ENCODE measurements around the gene KCTD6. TPM values are rescaled to one million over a fixed set of nuclear protein-coding genes. Genes with fewer than 3 reads are reported as not detected.

The KCTD6 gene
- total RNA-seq (2022; extraction: Qiagen RNA extraction), result 6.2 to 9.8 TPM (median 7.5 TPM) in 5 replicates

DNA sequence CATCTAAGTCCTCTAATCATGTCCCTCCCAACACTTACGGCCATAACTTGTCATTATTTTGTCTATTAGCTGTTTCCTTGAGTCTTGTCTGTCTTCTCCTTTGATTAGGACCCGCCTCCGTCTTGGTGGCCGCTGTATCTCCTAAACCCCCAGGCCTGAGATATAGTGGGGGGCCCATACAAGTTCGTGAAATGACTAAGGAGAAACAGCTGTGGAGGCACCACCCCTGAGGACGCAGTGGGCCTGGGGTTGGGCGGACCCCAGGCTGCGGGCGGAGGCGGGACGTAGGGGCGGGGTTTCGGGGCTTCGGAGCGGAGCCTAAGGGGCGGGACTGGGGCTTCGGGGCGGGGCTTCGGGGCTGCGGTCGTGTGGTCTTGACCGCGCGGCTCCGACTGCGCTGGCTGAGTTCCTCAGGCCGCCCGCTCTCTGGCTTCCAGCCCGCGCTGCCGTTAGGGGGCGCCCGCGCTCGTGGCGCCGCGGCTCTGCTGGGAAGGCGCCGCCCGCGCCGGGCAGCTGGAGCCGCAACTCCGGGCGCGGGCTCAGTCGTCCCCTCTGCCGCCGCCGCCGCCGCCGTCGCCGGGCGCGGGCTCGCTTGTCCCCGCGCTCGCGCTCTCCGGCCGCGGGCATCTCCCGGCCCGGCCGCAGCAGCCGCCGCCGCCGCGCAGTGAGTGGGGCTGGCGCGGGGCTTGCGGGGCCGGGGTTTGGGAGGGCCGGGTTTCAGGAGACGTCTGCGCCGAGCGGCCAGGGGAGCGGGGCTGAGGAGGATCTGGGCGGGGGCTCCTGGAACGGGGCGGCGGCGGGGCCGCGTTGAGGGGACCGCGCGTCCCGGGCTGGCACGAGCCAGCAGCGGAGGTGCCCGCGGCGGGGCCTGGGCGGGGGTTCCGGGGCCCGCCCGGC lies at the start of gene KCTD6:
Gene KCTD6 (plus strand): TSS at position 591 of the 897 bp plus-strand sequence. CDS start 6,660 bp downstream, outside the sequence.

DNA sequence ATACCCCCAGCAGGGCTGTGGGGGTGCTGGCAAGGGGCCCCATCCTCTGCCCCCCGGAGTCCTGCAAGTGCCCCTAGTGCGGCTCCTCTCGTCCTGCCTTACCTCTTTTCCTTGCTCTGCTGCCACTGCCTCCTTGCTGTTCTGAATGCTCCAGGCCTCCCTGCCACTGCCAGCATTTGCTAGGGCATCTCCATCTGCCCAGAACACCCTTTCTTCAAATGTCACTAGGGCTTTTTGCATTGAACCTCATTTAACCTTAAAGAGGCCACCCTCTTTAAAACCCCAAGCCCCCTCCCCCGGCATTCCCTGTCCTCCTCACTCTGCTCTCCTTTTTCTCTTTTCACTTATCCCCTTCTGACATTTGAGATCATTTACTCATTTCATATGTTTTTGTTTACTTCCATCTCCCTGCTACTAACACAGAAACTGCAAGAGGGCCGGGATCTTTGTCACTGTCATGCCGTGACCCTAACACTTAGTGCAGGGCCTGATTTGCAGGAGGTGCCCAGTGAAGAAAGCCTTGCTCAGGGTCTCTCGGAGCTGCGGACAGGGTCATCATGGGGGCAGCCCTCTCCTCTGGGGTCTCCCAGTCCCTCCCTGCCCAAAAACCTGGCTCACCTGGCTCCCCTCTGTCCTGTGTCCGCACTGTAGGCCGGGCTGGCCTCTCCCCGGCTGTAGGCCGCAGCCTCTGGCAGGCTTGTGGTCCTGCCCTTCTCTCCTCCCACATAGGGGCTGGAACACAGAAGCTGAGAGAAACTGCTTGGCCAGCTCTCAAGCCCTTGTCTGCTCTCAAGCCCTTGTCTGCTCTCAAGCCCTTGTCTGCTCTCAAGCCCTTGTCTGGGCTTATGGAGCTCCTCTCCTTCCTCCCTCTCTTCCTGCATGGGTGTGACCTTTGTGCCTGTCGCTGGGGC lies 44.9 kb downstream of the KCTD6 start, which contains the start of gene ACOX2:
Gene ACOX2 (minus strand): TSS at position 690 of the 911 bp plus-strand sequence. CDS start 2,084 bp downstream, outside the sequence.

Other genes with a start within 250 kb of the KCTD6 start
- 9.0 to 12.6 TPM (median 10.8 TPM) in 5 replicates for gene RPP14, start 185.9 kb upstream of the KCTD6 start, total RNA-seq (2022; extraction: Qiagen RNA extraction)
- gene HTD2, start 185.6 kb upstream of the KCTD6 start, total RNA-seq (2022; extraction: Qiagen RNA extraction), result 7.3 to 8.3 TPM (median 7.7 TPM) in 5 replicates
- 4.1 to 5.8 TPM (median 4.8 TPM) in 5 replicates for gene PXK, start 159.2 kb upstream of the KCTD6 start, total RNA-seq (2022; extraction: Qiagen RNA extraction)
- gene PDHB, start 58.3 kb upstream of the KCTD6 start, total RNA-seq (2022; extraction: Qiagen RNA extraction), result 57.1 to 63.4 TPM (median 60.5 TPM) in 5 replicates
- 5.9 to 9.8 TPM (median 7.6 TPM) in 5 replicates for gene ACOX2, start 45.1 kb downstream of the KCTD6 start, total RNA-seq (2022; extraction: Qiagen RNA extraction)
- gene FAM107A, start 85.3 kb downstream of the KCTD6 start, total RNA-seq (2022; extraction: Qiagen RNA extraction), result 0.11 to 0.24 TPM (median 0.20 TPM) in 5 replicates
- not detected in 5 replicates for gene FAM3D, start 174.7 kb downstream of the KCTD6 start, total RNA-seq (2022; extraction: Qiagen RNA extraction)

Data from A549 treated with Mapracorat at 1 μM for 4 hours (cell line).